ENCODE measurements around the gene EIF4G3. TPM values are rescaled to one million over a fixed set of nuclear protein-coding genes. Genes with fewer than 3 reads are reported as not detected.

The EIF4G3 gene
- total RNA-seq, 3 donors from 2014 or later (not counting 1 experiment from before 2014, with no cell fraction given): 105 to 107 (median 107) TPM

GRCh38 chr1:20846461-20847374, 330.0 kb downstream of the EIF4G3 start:
- H3K9me3 Mint-ChIP-seq: no peaks in the 10 kb centered on the region
- Histone ChIP-seq H3K4me3 (ENCODE audit: low read length) (no peak overlapping the region), H3K9me3 (ENCODE audit: control insufficient read depth, insufficient read depth, low read length) (no peaks in the 10 kb centered on the region), H3K36me3 (ENCODE audit: control insufficient read depth, insufficient read depth, low read length) (peaks cover 36% of the 10 kb centered on the region), H3K27ac (ENCODE audit: low read length) (no peak overlapping the region), H3K27me3 (ENCODE audit: control insufficient read depth, insufficient read depth, low read length) (no peaks in the 10 kb centered on the region), H3K4me1 (ENCODE audit: control insufficient read depth, insufficient read depth, low read length) (no peaks in the 10 kb centered on the region)
- H3K4me3 Mint-ChIP-seq: no peak overlapping the region
- intact Hi-C loops (cut with micrococcal nuclease): no loop called here
- H3K27me3 Mint-ChIP-seq (ENCODE audit: low read depth in 2 of 2): no peaks in the 10 kb centered on the region
- peak overlapping the region in 1 of 2 donors; percentile 43 for H3K27ac Mint-ChIP-seq
- no peak for TF ChIP-seq CTCF (IDR thresholded peaks at IDR 0.05)
- peaks cover 28% of the 10 kb centered on the region for H3K36me3 Mint-ChIP-seq
- 100% methylated on average over 5 of the region's 6 CpGs for WGBS (ENCODE audit: insufficient coverage)
- no peak for DNase-seq
- ATAC-seq: no peak
- no peaks in the 10 kb centered on the region for H3K4me1 Mint-ChIP-seq

- ATAC-seq (no peak), DNase-seq (no peak)
- Mint-ChIP-seq H3K4me3 (no peak overlapping the region), H3K4me1 (no peaks in the 10 kb centered on the region), H3K9me3 (no peaks in the 10 kb centered on the region), H3K36me3 (peaks cover under 1% of the 10 kb centered on the region), H3K27me3 (ENCODE audit: low read depth in 2 of 2) (no peaks in the 10 kb centered on the region), H3K27ac (no peak overlapping the region)
- H3K9me3 ChIP-seq (ENCODE audit: control insufficient read depth, insufficient read depth, low read length): no peaks in the 10 kb centered on the region
- no peak overlapping the region for H3K4me3 ChIP-seq (ENCODE audit: low read length)
- H3K36me3 ChIP-seq (ENCODE audit: control insufficient read depth, insufficient read depth, low read length): peaks cover 20% of the 10 kb centered on the region
- intact Hi-C loops (cut with micrococcal nuclease): no loop called here
- no peak overlapping the region for H3K27ac ChIP-seq (ENCODE audit: low read length)
- TF ChIP-seq CTCF (IDR thresholded peaks at IDR 0.05): no peak
- H3K27me3 ChIP-seq (ENCODE audit: control insufficient read depth, insufficient read depth, low read length): no peaks in the 10 kb centered on the region
- H3K4me1 ChIP-seq (ENCODE audit: control insufficient read depth, insufficient read depth, low read length): no peaks in the 10 kb centered on the region
Observed at GRCh38 chr1:20840731-20841130, 336.0 kb downstream of the EIF4G3 start.

GRCh38 chr1:20837554-20838192, 339.0 kb downstream of the EIF4G3 start:
- no peaks in the 10 kb centered on the region for H3K9me3 Mint-ChIP-seq
- Histone ChIP-seq H3K27me3 (ENCODE audit: control insufficient read depth, insufficient read depth, low read length) (no peaks in the 10 kb centered on the region), H3K4me1 (ENCODE audit: control insufficient read depth, insufficient read depth, low read length) (no peaks in the 10 kb centered on the region), H3K4me3 (ENCODE audit: low read length) (no peak overlapping the region), H3K9me3 (ENCODE audit: control insufficient read depth, insufficient read depth, low read length) (no peaks in the 10 kb centered on the region), H3K36me3 (ENCODE audit: control insufficient read depth, insufficient read depth, low read length) (peaks cover 19% of the 10 kb centered on the region), H3K27ac (ENCODE audit: low read length) (no peak overlapping the region)
- intact Hi-C loops (cut with micrococcal nuclease): no loop called here
- no peak overlapping the region for H3K27ac Mint-ChIP-seq
- no peak for DNase-seq
- H3K4me3 Mint-ChIP-seq: no peak overlapping the region
- H3K36me3 Mint-ChIP-seq: no peaks in the 10 kb centered on the region
- peak in 1 of 3 donors; percentile 28 for ATAC-seq
- WGBS (ENCODE audit: insufficient coverage): 82% methylated on average over 3 of the region's 4 CpGs
- H3K4me1 Mint-ChIP-seq: peaks cover 0 to 6% of the 10 kb centered on the region in 2 donors
- no peak for TF ChIP-seq CTCF (IDR thresholded peaks at IDR 0.05)
- H3K27me3 Mint-ChIP-seq (ENCODE audit: low read depth in 2 of 2): no peaks in the 10 kb centered on the region

Measured in natural killer cell (primary cell).